ENCODE results near the gene TMEM108.

- TF ChIP-seq ZNF184 (tag by site-specific recombination; IDR thresholded peaks at IDR 0.05) (peak; percentile 81), ZBTB44 (tag by site-specific recombination; IDR thresholded peaks at IDR 0.05) (no peak), CTCF (tag by site-specific recombination; IDR thresholded peaks at IDR 0.05) (no peak), ZNF37A (tag by site-specific recombination; IDR thresholded peaks at IDR 0.05) (no peak), ZNF274 (IDR thresholded peaks at IDR 0.05; ENCODE audit: low read length) (no peak), ZNF274 (tag by site-specific recombination; IDR thresholded peaks at IDR 0.05; ENCODE audit: borderline replicate concordance) (no peak), ZNF768 (tag by site-specific recombination; IDR thresholded peaks at IDR 0.05) (no peak), ZFP37 (tag by site-specific recombination; IDR thresholded peaks at IDR 0.05) (no peak), SP2 (tag by site-specific recombination; IDR thresholded peaks at IDR 0.05) (no peak), SETDB1 (IDR thresholded peaks at IDR 0.05; ENCODE audit: insufficient read length, low read length) (no peak), GLI4 (tag by site-specific recombination; IDR thresholded peaks at IDR 0.05) (no peak), ZNF664 (tag by site-specific recombination; IDR thresholded peaks at IDR 0.05) (no peak)
- TF ChIP-seq, protein P1, sequence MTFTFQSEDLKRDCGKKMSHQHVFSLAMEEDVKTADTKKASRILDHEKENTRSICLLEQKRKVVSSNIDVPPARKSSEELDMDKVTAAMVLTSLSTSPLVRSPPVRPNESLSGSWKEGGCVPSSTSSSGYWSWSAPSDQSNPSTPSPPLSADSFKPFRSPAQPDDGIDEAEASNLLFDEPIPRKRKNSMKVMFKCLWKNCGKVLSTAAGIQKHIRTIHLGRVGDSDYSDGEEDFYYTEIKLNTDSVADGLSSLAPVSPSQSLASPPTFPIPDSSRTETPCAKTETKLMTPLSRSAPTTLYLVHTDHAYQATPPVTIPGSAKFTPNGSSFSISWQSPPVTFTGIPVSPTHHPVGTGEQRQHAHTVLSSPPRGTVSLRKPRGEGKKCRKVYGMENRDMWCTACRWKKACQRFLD (tag by site-specific recombination; IDR thresholded peaks at IDR 0.05): no peak
- TF ChIP-seq, protein P2, sequence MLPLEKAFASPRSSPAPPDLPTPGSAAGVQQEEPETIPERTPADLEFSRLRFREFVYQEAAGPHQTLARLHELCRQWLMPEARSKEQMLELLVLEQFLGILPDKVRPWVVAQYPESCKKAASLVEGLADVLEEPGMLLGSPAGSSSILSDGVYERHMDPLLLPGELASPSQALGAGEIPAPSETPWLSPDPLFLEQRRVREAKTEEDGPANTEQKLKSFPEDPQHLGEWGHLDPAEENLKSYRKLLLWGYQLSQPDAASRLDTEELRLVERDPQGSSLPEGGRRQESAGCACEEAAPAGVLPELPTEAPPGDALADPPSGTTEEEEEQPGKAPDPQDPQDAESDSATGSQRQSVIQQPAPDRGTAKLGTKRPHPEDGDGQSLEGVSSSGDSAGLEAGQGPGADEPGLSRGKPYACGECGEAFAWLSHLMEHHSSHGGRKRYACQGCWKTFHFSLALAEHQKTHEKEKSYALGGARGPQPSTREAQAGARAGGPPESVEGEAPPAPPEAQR (tag by site-specific recombination; IDR thresholded peaks at IDR 0.05): no peak
Observed at GRCh38 chr3:133295199-133295901, 257.2 kb downstream of the TMEM108 start.

Data from HEK293 (cell line).